Measurements from ENCODE around the gene NRXN3. TPM values are rescaled to one million over a fixed set of nuclear protein-coding genes. Genes with fewer than 3 reads are reported as not detected.

Gene NRXN3
- polyA plus RNA-seq, 1 donor from 2014 or later, result 110 TPM

DNA sequence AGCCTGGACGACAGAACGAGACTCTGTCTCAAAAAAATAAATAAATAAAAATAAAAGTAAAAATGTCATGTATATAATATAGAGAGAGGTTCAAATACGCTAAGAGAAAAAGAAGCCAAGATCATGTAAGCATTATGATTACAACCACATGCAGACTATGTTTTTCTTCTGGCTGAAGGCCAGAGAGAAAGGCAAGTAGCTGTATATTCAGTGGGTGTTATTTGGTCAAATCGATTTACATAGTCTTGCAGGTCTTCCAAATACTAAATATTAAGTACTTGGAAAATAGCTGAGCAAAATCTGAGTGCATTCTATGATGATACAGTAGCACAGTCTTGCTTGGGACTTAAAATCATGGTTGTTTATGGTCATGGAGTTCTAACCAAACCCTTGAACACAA is 1283.1 kb downstream of the NRXN3 start:
- Histone ChIP-seq H3K9me3 (ENCODE audit: low read length) (no peaks in the 10 kb centered on the region), H3F3A (ENCODE audit: insufficient read depth, low read length, poor library complexity, severe bottlenecking) (peaks cover 3% of the 10 kb centered on the region), H3K9ac (ENCODE audit: low read length) (no peak overlapping the region), H3K36me3 (ENCODE audit: insufficient read depth, low read length) (no peaks in the 10 kb centered on the region), H3K27ac (ENCODE audit: low read length) (no peak overlapping the region), H3K27me3 (ENCODE audit: insufficient read depth, low read depth, low read length) (no peaks in the 10 kb centered on the region), H3K4me3 (ENCODE audit: low read length) (no peak overlapping the region), H4K20me1 (ENCODE audit: insufficient read depth) (no peaks in the 10 kb centered on the region), H2AFZ (ENCODE audit: low read depth, low read length) (no peak overlapping the region), H3K79me2 (replicated peaks; ENCODE audit: insufficient read depth, low read length) (peaks cover 5% of the 10 kb centered on the region), H3K4me2 (ENCODE audit: low read length) (no peak overlapping the region), H3K9me2 (ENCODE audit: insufficient read depth, low read length) (no peaks in the 10 kb centered on the region)
- TF ChIP-seq POLR2AphosphoS5 (IDR thresholded peaks at IDR 0.05), result no peak
- TF ChIP-seq TAF1 (IDR thresholded peaks at IDR 0.05; ENCODE audit: low read depth), result no peak
- TF ChIP-seq SMC3 (conservative IDR thresholded peaks at IDR 0.05; ENCODE audit: poor library complexity), result no peak
- TF ChIP-seq MXI1 (conservative IDR thresholded peaks at IDR 0.05; ENCODE audit: poor library complexity, severe bottlenecking), result no peak
- TF ChIP-seq, protein P1, sequence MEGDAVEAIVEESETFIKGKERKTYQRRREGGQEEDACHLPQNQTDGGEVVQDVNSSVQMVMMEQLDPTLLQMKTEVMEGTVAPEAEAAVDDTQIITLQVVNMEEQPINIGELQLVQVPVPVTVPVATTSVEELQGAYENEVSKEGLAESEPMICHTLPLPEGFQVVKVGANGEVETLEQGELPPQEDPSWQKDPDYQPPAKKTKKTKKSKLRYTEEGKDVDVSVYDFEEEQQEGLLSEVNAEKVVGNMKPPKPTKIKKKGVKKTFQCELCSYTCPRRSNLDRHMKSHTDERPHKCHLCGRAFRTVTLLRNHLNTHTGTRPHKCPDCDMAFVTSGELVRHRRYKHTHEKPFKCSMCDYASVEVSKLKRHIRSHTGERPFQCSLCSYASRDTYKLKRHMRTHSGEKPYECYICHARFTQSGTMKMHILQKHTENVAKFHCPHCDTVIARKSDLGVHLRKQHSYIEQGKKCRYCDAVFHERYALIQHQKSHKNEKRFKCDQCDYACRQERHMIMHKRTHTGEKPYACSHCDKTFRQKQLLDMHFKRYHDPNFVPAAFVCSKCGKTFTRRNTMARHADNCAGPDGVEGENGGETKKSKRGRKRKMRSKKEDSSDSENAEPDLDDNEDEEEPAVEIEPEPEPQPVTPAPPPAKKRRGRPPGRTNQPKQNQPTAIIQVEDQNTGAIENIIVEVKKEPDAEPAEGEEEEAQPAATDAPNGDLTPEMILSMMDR (IDR thresholded peaks at IDR 0.05; ENCODE audit: poor library complexity, severe bottlenecking), result no peak
- no peak for TF ChIP-seq EP300 (conservative IDR thresholded peaks at IDR 0.05; ENCODE audit: poor library complexity, severe bottlenecking)
- TF ChIP-seq, protein P2, sequence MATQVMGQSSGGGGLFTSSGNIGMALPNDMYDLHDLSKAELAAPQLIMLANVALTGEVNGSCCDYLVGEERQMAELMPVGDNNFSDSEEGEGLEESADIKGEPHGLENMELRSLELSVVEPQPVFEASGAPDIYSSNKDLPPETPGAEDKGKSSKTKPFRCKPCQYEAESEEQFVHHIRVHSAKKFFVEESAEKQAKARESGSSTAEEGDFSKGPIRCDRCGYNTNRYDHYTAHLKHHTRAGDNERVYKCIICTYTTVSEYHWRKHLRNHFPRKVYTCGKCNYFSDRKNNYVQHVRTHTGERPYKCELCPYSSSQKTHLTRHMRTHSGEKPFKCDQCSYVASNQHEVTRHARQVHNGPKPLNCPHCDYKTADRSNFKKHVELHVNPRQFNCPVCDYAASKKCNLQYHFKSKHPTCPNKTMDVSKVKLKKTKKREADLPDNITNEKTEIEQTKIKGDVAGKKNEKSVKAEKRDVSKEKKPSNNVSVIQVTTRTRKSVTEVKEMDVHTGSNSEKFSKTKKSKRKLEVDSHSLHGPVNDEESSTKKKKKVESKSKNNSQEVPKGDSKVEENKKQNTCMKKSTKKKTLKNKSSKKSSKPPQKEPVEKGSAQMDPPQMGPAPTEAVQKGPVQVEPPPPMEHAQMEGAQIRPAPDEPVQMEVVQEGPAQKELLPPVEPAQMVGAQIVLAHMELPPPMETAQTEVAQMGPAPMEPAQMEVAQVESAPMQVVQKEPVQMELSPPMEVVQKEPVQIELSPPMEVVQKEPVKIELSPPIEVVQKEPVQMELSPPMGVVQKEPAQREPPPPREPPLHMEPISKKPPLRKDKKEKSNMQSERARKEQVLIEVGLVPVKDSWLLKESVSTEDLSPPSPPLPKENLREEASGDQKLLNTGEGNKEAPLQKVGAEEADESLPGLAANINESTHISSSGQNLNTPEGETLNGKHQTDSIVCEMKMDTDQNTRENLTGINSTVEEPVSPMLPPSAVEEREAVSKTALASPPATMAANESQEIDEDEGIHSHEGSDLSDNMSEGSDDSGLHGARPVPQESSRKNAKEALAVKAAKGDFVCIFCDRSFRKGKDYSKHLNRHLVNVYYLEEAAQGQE (IDR thresholded peaks at IDR 0.05; ENCODE audit: borderline replicate concordance), result no peak
- no peak for TF ChIP-seq EZH2 (IDR thresholded peaks at IDR 0.05; ENCODE audit: borderline replicate concordance, insufficient read depth, low read length, poor library complexity, severe bottlenecking)

DNA sequence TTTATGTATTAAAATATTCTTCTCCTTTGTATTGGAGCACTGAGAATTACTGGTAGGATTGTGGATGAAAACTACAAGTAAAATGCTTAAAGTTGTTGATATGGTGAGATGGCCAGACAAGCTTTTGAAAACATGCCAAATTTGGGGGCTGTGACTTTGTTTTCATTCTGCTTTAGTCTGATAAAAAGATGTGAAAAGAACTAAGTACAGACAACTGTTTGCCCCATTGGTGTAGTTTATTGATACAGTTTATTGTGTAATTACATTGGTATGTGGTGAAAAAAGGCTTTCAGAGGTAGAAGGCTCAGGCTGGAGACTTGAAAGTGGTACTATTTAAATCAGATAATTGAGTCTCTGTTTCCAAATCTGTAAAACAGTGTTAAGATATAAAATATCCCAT is 1294.3 kb downstream of the NRXN3 start:
- no peak overlapping the region for H3K4me2 ChIP-seq (ENCODE audit: low read length)

More for the DNA sequence above, 1294.3 kb downstream of the NRXN3 start:
- H2AFZ ChIP-seq (ENCODE audit: low read depth, low read length), result no peak overlapping the region
- H4K20me1 ChIP-seq (ENCODE audit: insufficient read depth), result no peaks in the 10 kb centered on the region
- H3F3A ChIP-seq (ENCODE audit: insufficient read depth, low read length, poor library complexity, severe bottlenecking), result no peaks in the 10 kb centered on the region
- no peak overlapping the region for H3K4me3 ChIP-seq (ENCODE audit: low read length)
- H3K9me2 ChIP-seq (ENCODE audit: insufficient read depth, low read length), result no peaks in the 10 kb centered on the region
- H3K9ac ChIP-seq (ENCODE audit: low read length), result no peak overlapping the region
- H3K27me3 ChIP-seq (ENCODE audit: insufficient read depth, low read depth, low read length), result no peaks in the 10 kb centered on the region
- no peaks in the 10 kb centered on the region for H3K9me3 ChIP-seq (ENCODE audit: low read length)
- H3K79me2 ChIP-seq (replicated peaks; ENCODE audit: insufficient read depth, low read length), result peaks cover 14% of the 10 kb centered on the region
- peaks cover 5% of the 10 kb centered on the region for H3K36me3 ChIP-seq (ENCODE audit: insufficient read depth, low read length)
- TF ChIP-seq RAD21 (conservative IDR thresholded peaks at IDR 0.05) (no peak), EP300 (conservative IDR thresholded peaks at IDR 0.05; ENCODE audit: poor library complexity, severe bottlenecking) (no peak), EZH2 (IDR thresholded peaks at IDR 0.05; ENCODE audit: borderline replicate concordance, insufficient read depth, low read length, poor library complexity, severe bottlenecking) (no peak), MXI1 (conservative IDR thresholded peaks at IDR 0.05; ENCODE audit: poor library complexity, severe bottlenecking) (no peak)
- TF ChIP-seq, protein P1 (IDR thresholded peaks at IDR 0.05; ENCODE audit: poor library complexity, severe bottlenecking), result no peak
- no peak overlapping the region for H3K27ac ChIP-seq (ENCODE audit: low read length)
